Fibroblast of villous mesenchyme (primary cell): ENCODE measurements around the gene HSD17B2. TPM values are rescaled to one million over a fixed set of nuclear protein-coding genes. Genes with fewer than 3 reads are reported as not detected.

ENCODE experiments used
- DNase-seq: peaks from one replicate; pipeline ENCODE4 v3.0.0-alpha.2; 2010; ENCODE audit warnings: low read depth
- H3K4me3 ChIP-seq: 2 replicates; pipeline ENCODE4 v1.5.1; 2011; ENCODE audit warnings: low read depth, mild to moderate bottlenecking, low read length
- CTCF ChIP-seq: IDR thresholded peaks from 2 replicates; pipeline ENCODE4 v1.5.1; 2012; ENCODE audit warnings: low read depth, mild to moderate bottlenecking, low read length; ENCODE audit not compliant: insufficient read depth
- total RNA-seq: library from RNA; depleted of rRNA; stranded (reverse); fragments of >200 nt; gene quantifications from 2 replicates; pipeline ENCODE4 v1.2.3, GENCODE V29; 2012

HSD17B2 gene
- total RNA-seq, 1 donor: 9.5 TPM

GRCh38 chr16:82146556-82146955, 111.5 kb downstream of the HSD17B2 start:
- no peak overlapping the region for H3K4me3 ChIP-seq
- no peak for DNase-seq
- TF ChIP-seq CTCF: no peak

GRCh38 chr16:82146957-82147356, 111.9 kb downstream of the HSD17B2 start:
- DNase-seq: no peak
- no peak for TF ChIP-seq CTCF
- no peak overlapping the region for H3K4me3 ChIP-seq

GRCh38 chr16:82147546-82147945, 112.5 kb downstream of the HSD17B2 start:
- DNase-seq: peak; percentile 61
- TF ChIP-seq CTCF: no peak
- H3K4me3 ChIP-seq: no peak overlapping the region

Other genes starting within 250 kb of the HSD17B2 start
- gene SDR42E1, start 23.8 kb upstream of the HSD17B2 start, total RNA-seq: 2.6 TPM in 2 replicates
- gene MPHOSPH6, start 135.0 kb downstream of the HSD17B2 start, total RNA-seq: 32.9 and 38.4 TPM in 2 replicates